ENCODE data around the gene UBE2K. TPM values are rescaled to one million over a fixed set of nuclear protein-coding genes. Genes with fewer than 3 reads are reported as not detected.
"Not testable (repeated sequence)": the region's sequence is repeated elsewhere in the genome, so short reads cannot be mapped to it uniquely, and the experiment has no call there.

UBE2K gene
- total and polyA plus RNA-seq, 7 donors = 24.5 to 75.9 (median 60.4) TPM

GRCh38 chr4:39792529-39792928 lies 94.6 kb downstream of the UBE2K start:
- intact Hi-C loops (cut with DNase I) = no loop called here

GRCh38 chr4:39792976-39793375 lies 95.0 kb downstream of the UBE2K start:
- ATAC-seq; H3K4me1 ChIP-seq; H3K27ac ChIP-seq; H3K9me3 ChIP-seq; H3K36me3 ChIP-seq (ENCODE audit: insufficient read depth in 1 of 2, low read depth in 1 of 2); intact Hi-C loops (cut with DNase I); H3K4me3 ChIP-seq; DNase-seq; H3K27me3 ChIP-seq (ENCODE audit: insufficient read depth in 3 of 3, low read length in 2 of 3): not testable (repeated sequence)
- WGBS, 3 donors = 90 to 95% (median 94%) methylated on average over 13 of the region's 13 CpGs

More at GRCh38 chr4:39792529-39792928, 94.6 kb downstream of the UBE2K start:
- DNase-seq (no peak), ATAC-seq (no peak)
- no peaks in the 10 kb centered on the region for H3K4me1 ChIP-seq
- H3K36me3 ChIP-seq (ENCODE audit: insufficient read depth in 1 of 2, low read depth in 1 of 2) = no peaks in the 10 kb centered on the region
- H3K4me3 ChIP-seq = no peak overlapping the region
- WGBS, 3 donors = 89 to 94% (median 93%) methylated on average over 3 of the region's 3 CpGs
- no peaks in the 10 kb centered on the region for H3K9me3 ChIP-seq
- H3K27ac ChIP-seq = no peak overlapping the region
- no peaks in the 10 kb centered on the region for H3K27me3 ChIP-seq (ENCODE audit: insufficient read depth in 3 of 3, low read length in 2 of 3)
- no peak for TF ChIP-seq CTCF (IDR thresholded peaks at IDR 0.05)

- H3K9me3 ChIP-seq = no peaks in the 10 kb centered on the region
- WGBS, 3 donors = 60 to 89% (median 88%) methylated on average over 4 of the region's 4 CpGs
- H3K36me3 ChIP-seq (ENCODE audit: insufficient read depth in 1 of 2, low read depth in 1 of 2) = no peaks in the 10 kb centered on the region
- DNase-seq = no peak
- no peak overlapping the region for H3K4me3 ChIP-seq
- intact Hi-C loops (cut with DNase I) = no loop called here
- no peak for ATAC-seq
- H3K4me1 ChIP-seq = no peaks in the 10 kb centered on the region
- H3K27me3 ChIP-seq (ENCODE audit: insufficient read depth in 3 of 3, low read length in 2 of 3) = no peaks in the 10 kb centered on the region
- H3K27ac ChIP-seq = no peak overlapping the region
- TF ChIP-seq CTCF (IDR thresholded peaks at IDR 0.05) = no peak
Measured at GRCh38 chr4:39802005-39802404, 104.1 kb downstream of the UBE2K start.

- Histone ChIP-seq H3K4me3 (no peak overlapping the region), H3K27ac (no peak overlapping the region), H3K36me3 (ENCODE audit: insufficient read depth in 1 of 2, low read depth in 1 of 2) (no peaks in the 10 kb centered on the region), H3K27me3 (ENCODE audit: insufficient read depth in 3 of 3, low read length in 2 of 3) (no peaks in the 10 kb centered on the region), H3K4me1 (no peaks in the 10 kb centered on the region), H3K9me3 (no peaks in the 10 kb centered on the region)
- TF ChIP-seq CTCF (IDR thresholded peaks at IDR 0.05) = no peak
- intact Hi-C loops (cut with DNase I) = no loop called here
- ATAC-seq = no peak
- DNase-seq = no peak
- 69 to 74% (median 73%) methylated on average over 8 of the region's 8 CpGs for WGBS, 3 donors
Measured at GRCh38 chr4:39808231-39808749, 110.4 kb downstream of the UBE2K start.

GRCh38 chr4:39812500-39812899 lies 114.6 kb downstream of the UBE2K start:
- no peak overlapping the region for H3K27ac ChIP-seq
- 69 to 72% (median 70%) methylated on average over 6 of the region's 6 CpGs for WGBS, 3 donors
- H3K27me3 ChIP-seq (ENCODE audit: insufficient read depth in 3 of 3, low read length in 2 of 3) = no peaks in the 10 kb centered on the region
- no peak for DNase-seq
- no peak overlapping the region for H3K4me3 ChIP-seq
- no peaks in the 10 kb centered on the region for H3K4me1 ChIP-seq
- no peak for ATAC-seq
- H3K9me3 ChIP-seq = no peaks in the 10 kb centered on the region
- H3K36me3 ChIP-seq (ENCODE audit: insufficient read depth in 1 of 2, low read depth in 1 of 2) = no peaks in the 10 kb centered on the region
- TF ChIP-seq CTCF (IDR thresholded peaks at IDR 0.05) = no peak
- intact Hi-C loops (cut with DNase I) = no loop called here

GRCh38 chr4:39813033-39813432 lies 115.1 kb downstream of the UBE2K start:
- H3K4me1 ChIP-seq; ATAC-seq; intact Hi-C loops (cut with DNase I); H3K9me3 ChIP-seq; H3K27ac ChIP-seq; H3K36me3 ChIP-seq (ENCODE audit: insufficient read depth in 1 of 2, low read depth in 1 of 2); DNase-seq; H3K27me3 ChIP-seq (ENCODE audit: insufficient read depth in 3 of 3, low read length in 2 of 3); H3K4me3 ChIP-seq: not testable (repeated sequence)
- 0% methylated on average over 1 of the region's 1 CpG; no CpG with 5 or more reads in 2 of the 3 donors for WGBS, 3 donors

GRCh38 chr4:39813761-39814160 lies 115.8 kb downstream of the UBE2K start:
- H3K27me3 ChIP-seq (ENCODE audit: insufficient read depth in 3 of 3, low read length in 2 of 3); H3K36me3 ChIP-seq (ENCODE audit: insufficient read depth in 1 of 2, low read depth in 1 of 2); H3K9me3 ChIP-seq; DNase-seq; H3K4me1 ChIP-seq; intact Hi-C loops (cut with DNase I); ATAC-seq; H3K4me3 ChIP-seq; H3K27ac ChIP-seq: not testable (repeated sequence)
- 13 to 62% (median 28%) methylated on average over 1 to 2 of the region's 2 CpGs for WGBS, 3 donors
